DND-41 (cell line): ENCODE measurements around the gene PTPRG.

Experiments
- ATAC-seq: fragments of 200-7000 bp; cut with Tn5 transposase; 3 replicates; pipeline ENCODE4 v1.9.1; 2021; ENCODE audit warnings: low read depth; ENCODE audit not compliant: insufficient read depth
- DNase-seq: peaks from one replicate; pipeline ENCODE4 v3.0.0-alpha.2; 2020
- H2AFZ ChIP-seq: 2 replicates; pipeline ENCODE4 v1.6.0; 2012; ENCODE audit warnings: low read depth, low read length
- H3K27ac ChIP-seq: 2 replicates; pipeline ENCODE4 v1.5.1; 2012; ENCODE audit warnings: low read length, inconsistent platforms
- H3K27me3 ChIP-seq: fragments of 200-600 bp; sonication (generic); 2 replicates; pipeline ENCODE4 v1.6.0; 2012; ENCODE audit warnings: low read length, mild to moderate bottlenecking, inconsistent platforms; ENCODE audit not compliant: insufficient read depth, poor library complexity
- H3K36me3 ChIP-seq: 2 replicates; pipeline ENCODE4 v1.5.1; 2012; ENCODE audit warnings: low read length, inconsistent platforms; ENCODE audit not compliant: insufficient read depth
- H3K4me1 ChIP-seq: 2 replicates; pipeline ENCODE4 v1.5.1; 2012; ENCODE audit warnings: mild to moderate bottlenecking, low read length; ENCODE audit not compliant: insufficient read depth
- H3K4me2 ChIP-seq: 2 replicates; pipeline ENCODE4 v1.6.0; 2012; ENCODE audit warnings: mild to moderate bottlenecking, moderate library complexity, low read length, inconsistent platforms; ENCODE audit not compliant: insufficient read depth
- H3K4me3 ChIP-seq, 2 experiments: fragments of 200-600 bp in 1 of 2; shearing (Covaris generic) in 1 of 2; 2 replicates each; pipeline ENCODE4 v1.5.1; 2012 to 2016; ENCODE audit warnings: inconsistent platforms in 2 of 2, low read length in 2 of 2, mild to moderate bottlenecking in 2 of 2, low read depth in 1 of 2, moderate library complexity in 1 of 2
- H3K79me2 ChIP-seq: 2 replicates; pipeline ENCODE4 v1.6.0; 2012; ENCODE audit warnings: low read length, inconsistent platforms; ENCODE audit not compliant: insufficient read depth
- H3K9ac ChIP-seq: 2 replicates; pipeline ENCODE4 v1.6.0; 2012; ENCODE audit warnings: low read depth, mild to moderate bottlenecking, inconsistent platforms, low read length, moderate library complexity
- H3K9me3 ChIP-seq: 2 replicates; pipeline ENCODE4 v1.5.1; 2012; ENCODE audit warnings: low read length, moderate library complexity, mild to moderate bottlenecking, inconsistent platforms; ENCODE audit not compliant: insufficient read depth, severe bottlenecking
- H4K20me1 ChIP-seq: 2 replicates; pipeline ENCODE4 v1.6.0; 2012; ENCODE audit warnings: low read length; ENCODE audit not compliant: insufficient read depth
- EZH2 ChIP-seq: IDR thresholded peaks from 3 replicates; pipeline ENCODE4 v1.6.1; 2012; ENCODE audit warnings: borderline replicate concordance, low read depth, mild to moderate bottlenecking, moderate library complexity, low read length, inconsistent platforms; ENCODE audit not compliant: severe bottlenecking
- TF ChIP-seq, protein P1 (sequence below): IDR thresholded peaks from 2 replicates; pipeline ENCODE4 v1.5.1; 2012; ENCODE audit warnings: borderline replicate concordance, low read length, moderate library complexity, mild to moderate bottlenecking; ENCODE audit not compliant: poor library complexity, severe bottlenecking; ENCODE audit errors: extremely low read depth

The PTPRG gene

GRCh38 chr3:62159056-62159708, 597.8 kb downstream of the PTPRG start:
- Histone ChIP-seq H4K20me1 (no peaks in the 10 kb centered on the region), H3K27ac (no peak overlapping the region), H3K4me1 (no peaks in the 10 kb centered on the region), H2AFZ (no peak overlapping the region), H3K9me3 (no peaks in the 10 kb centered on the region), H3K4me2 (no peak overlapping the region), H3K79me2 (no peaks in the 10 kb centered on the region), H3K4me3 (no peak overlapping the region), H3K9ac (no peak overlapping the region), H3K27me3 (no peaks in the 10 kb centered on the region), H3K36me3 (no peaks in the 10 kb centered on the region)
- ATAC-seq (no peak), DNase-seq (no peak)
- TF ChIP-seq, protein P1, sequence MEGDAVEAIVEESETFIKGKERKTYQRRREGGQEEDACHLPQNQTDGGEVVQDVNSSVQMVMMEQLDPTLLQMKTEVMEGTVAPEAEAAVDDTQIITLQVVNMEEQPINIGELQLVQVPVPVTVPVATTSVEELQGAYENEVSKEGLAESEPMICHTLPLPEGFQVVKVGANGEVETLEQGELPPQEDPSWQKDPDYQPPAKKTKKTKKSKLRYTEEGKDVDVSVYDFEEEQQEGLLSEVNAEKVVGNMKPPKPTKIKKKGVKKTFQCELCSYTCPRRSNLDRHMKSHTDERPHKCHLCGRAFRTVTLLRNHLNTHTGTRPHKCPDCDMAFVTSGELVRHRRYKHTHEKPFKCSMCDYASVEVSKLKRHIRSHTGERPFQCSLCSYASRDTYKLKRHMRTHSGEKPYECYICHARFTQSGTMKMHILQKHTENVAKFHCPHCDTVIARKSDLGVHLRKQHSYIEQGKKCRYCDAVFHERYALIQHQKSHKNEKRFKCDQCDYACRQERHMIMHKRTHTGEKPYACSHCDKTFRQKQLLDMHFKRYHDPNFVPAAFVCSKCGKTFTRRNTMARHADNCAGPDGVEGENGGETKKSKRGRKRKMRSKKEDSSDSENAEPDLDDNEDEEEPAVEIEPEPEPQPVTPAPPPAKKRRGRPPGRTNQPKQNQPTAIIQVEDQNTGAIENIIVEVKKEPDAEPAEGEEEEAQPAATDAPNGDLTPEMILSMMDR, result no peak
- TF ChIP-seq EZH2, result no peak

- Histone ChIP-seq H3K4me2 (no peak overlapping the region), H4K20me1 (no peaks in the 10 kb centered on the region), H3K27me3 (no peaks in the 10 kb centered on the region), H3K79me2 (no peaks in the 10 kb centered on the region), H3K27ac (no peak overlapping the region), H3K36me3 (no peaks in the 10 kb centered on the region), H3K9me3 (no peaks in the 10 kb centered on the region), H3K4me3 (no peak overlapping the region), H2AFZ (no peak overlapping the region), H3K9ac (no peak overlapping the region), H3K4me1 (no peaks in the 10 kb centered on the region)
- no peak for TF ChIP-seq EZH2
- TF ChIP-seq, protein P1, result no peak
- ATAC-seq (no peak), DNase-seq (no peak)
Measured at GRCh38 chr3:62159709-62160092, 598.3 kb downstream of the PTPRG start.

DNA sequence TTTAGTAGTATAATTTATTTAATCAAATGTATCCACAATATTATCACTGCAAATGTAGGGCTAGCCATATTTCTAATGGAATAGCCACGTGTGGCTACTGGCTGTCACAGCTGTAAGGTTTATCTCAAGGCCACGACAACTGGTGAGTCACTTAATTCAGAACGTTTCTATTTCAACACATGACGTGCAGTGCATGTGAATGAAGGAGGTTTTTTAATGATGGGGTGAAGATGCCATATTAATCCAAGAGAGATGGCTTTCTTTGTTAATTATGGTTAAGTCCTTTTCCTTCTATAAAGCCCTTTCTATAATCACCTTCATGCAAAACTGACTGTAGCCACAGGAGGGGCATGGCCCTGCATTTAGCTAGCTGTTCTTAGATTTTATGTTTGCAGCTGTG, 600.0 kb downstream of the PTPRG start:
- Histone ChIP-seq H2AFZ (no peak overlapping the region), H3K9me3 (no peaks in the 10 kb centered on the region), H3K27ac (no peak overlapping the region), H4K20me1 (no peaks in the 10 kb centered on the region), H3K4me2 (no peak overlapping the region), H3K36me3 (no peaks in the 10 kb centered on the region), H3K79me2 (no peaks in the 10 kb centered on the region), H3K9ac (no peak overlapping the region), H3K27me3 (no peaks in the 10 kb centered on the region), H3K4me1 (no peaks in the 10 kb centered on the region), H3K4me3 (no peak overlapping the region)
- ATAC-seq (no peak), DNase-seq (no peak)
- TF ChIP-seq, protein P1, result no peak
- TF ChIP-seq EZH2, result no peak
